ENCODE measurements around the gene CLCN6. TPM values are rescaled to one million over a fixed set of nuclear protein-coding genes. Genes with fewer than 3 reads are reported as not detected.

Gene CLCN6
- total RNA-seq, 4 donors from 2014 or later, result 12.8 to 23.8 (median 18.3) TPM

- Histone ChIP-seq H3K9me3 (no peaks in the 10 kb centered on the region), H3K4me3 (no peak overlapping the region), H3K36me3 (no peaks in the 10 kb centered on the region), H3K4me1 (no peaks in the 10 kb centered on the region), H3K27me3 (peaks cover 46% of the 10 kb centered on the region), H3K27ac (no peak overlapping the region)
- no peak for ATAC-seq
- no peak for TF ChIP-seq EP300 (IDR thresholded peaks at IDR 0.05)
- TF ChIP-seq, protein P1, sequence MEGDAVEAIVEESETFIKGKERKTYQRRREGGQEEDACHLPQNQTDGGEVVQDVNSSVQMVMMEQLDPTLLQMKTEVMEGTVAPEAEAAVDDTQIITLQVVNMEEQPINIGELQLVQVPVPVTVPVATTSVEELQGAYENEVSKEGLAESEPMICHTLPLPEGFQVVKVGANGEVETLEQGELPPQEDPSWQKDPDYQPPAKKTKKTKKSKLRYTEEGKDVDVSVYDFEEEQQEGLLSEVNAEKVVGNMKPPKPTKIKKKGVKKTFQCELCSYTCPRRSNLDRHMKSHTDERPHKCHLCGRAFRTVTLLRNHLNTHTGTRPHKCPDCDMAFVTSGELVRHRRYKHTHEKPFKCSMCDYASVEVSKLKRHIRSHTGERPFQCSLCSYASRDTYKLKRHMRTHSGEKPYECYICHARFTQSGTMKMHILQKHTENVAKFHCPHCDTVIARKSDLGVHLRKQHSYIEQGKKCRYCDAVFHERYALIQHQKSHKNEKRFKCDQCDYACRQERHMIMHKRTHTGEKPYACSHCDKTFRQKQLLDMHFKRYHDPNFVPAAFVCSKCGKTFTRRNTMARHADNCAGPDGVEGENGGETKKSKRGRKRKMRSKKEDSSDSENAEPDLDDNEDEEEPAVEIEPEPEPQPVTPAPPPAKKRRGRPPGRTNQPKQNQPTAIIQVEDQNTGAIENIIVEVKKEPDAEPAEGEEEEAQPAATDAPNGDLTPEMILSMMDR (IDR thresholded peaks at IDR 0.05), result no peak
- TF ChIP-seq POLR2A (IDR thresholded peaks at IDR 0.05), result no peak
- TF ChIP-seq POLR2AphosphoS5 (IDR thresholded peaks at IDR 0.05), result no peak
- no CpG with 5 or more reads among the region's 3 CpGs for whole genome bisulfite sequencing, 2 donors (ENCODE audit: low coverage in 1 of 2)
These were observed 82.9 kb downstream of the CLCN6 start for GRCh38 chr1:11888877-11889208.

DNA sequence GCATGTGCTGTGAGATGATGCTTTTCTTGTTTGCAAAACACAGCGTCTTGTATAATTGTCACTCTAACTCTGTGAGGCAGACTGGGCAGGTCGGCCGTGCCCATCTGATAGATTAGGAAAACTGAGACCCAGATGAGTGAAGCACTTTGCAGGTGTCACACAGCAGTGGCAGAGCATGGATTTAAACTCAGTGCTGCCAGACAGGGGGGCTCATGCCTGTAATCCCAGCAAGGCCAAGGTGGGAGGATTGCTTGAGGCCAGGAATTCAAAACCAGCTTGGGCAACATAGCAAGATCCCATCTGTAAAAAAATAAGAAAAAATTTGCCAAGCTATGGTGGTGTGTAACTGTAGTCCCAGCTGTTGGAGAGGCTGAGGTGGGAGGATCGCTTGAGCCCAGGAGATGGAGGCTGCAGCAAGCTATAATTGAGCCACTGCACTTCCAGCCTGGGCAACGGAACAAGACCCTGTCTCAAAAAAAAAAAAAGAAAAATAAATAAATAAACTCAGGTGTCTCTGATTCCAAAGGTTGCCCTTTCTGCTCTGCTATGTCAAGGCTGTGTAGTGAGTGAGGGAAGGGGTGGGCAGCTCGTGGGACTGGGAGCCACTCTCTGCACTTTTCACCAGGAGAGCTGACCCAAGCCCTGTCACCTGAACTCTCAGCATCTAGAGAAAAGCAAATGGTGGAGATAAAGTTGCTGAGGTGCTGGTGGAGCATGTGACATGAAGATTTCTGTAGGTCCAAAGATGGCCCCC is 85.6 kb downstream of the CLCN6 start:
- ATAC-seq, result no peak
- H3K36me3 ChIP-seq, result no peaks in the 10 kb centered on the region
- H3K27ac ChIP-seq, result no peak overlapping the region
- WGBS, 2 donors (ENCODE audit: low coverage in 1 of 2), result 57 to 84% methylated on average over 6 of the region's 6 CpGs
- no peak for TF ChIP-seq POLR2A (IDR thresholded peaks at IDR 0.05)
- TF ChIP-seq POLR2AphosphoS5 (IDR thresholded peaks at IDR 0.05), result no peak
- TF ChIP-seq, protein P1 (IDR thresholded peaks at IDR 0.05), result no peak
- TF ChIP-seq EP300 (IDR thresholded peaks at IDR 0.05), result no peak
- no peak overlapping the region for H3K4me3 ChIP-seq
- no peaks in the 10 kb centered on the region for H3K9me3 ChIP-seq
- peaks cover 65% of the 10 kb centered on the region for H3K27me3 ChIP-seq
- H3K4me1 ChIP-seq, result no peaks in the 10 kb centered on the region

Small RNA genes within 50 kb of the gene (small RNA-seq; reads per million reads assigned to genes)
- gene RF02156, result 0 reads per million in 4 donors
- 0 reads per million in 4 donors for gene RF02157
- gene RF02158, result 0 reads per million in 4 donors

Other genes with a start within 250 kb of the CLCN6 start
- gene FBXO2, start 151.8 kb upstream of the CLCN6 start, total RNA-seq, result 10 to 100 TPM in 1 of 4 donors, 1 to 10 TPM in 3; 4.7 to 12.5 (median 6.8) TPM
- gene FBXO44, start 151.3 kb upstream of the CLCN6 start, total RNA-seq, result 10 to 100 TPM; 10.5 to 22.9 (median 17.2) TPM
- gene FBXO6, start 142.0 kb upstream of the CLCN6 start, total RNA-seq, result 10 to 100 TPM; 17.0 to 20.7 (median 18.8) TPM
- 10 to 100 TPM; 19.4 to 43.7 (median 24.3) TPM for gene MAD2L2, start 125.0 kb upstream of the CLCN6 start, total RNA-seq
- under 1 TPM in 3 of 4 donors, not detected in 1; 0.08 to 0.16 (median 0.12) TPM for gene DRAXIN, start 114.5 kb upstream of the CLCN6 start, total RNA-seq
- 10 to 100 TPM; 32.2 to 56.4 (median 40.5) TPM for gene AGTRAP, start 70.1 kb upstream of the CLCN6 start, total RNA-seq
- 1 to 10 TPM in 2 of 4 donors, under 1 TPM in 2; 0.35 to 1.4 (median 0.75) TPM for gene C1orf167, start 44.0 kb upstream of the CLCN6 start, total RNA-seq
- 10 to 100 TPM; 18.6 to 46.7 (median 27.9) TPM for gene MTHFR, start 227 bp upstream of the CLCN6 start, total RNA-seq
- gene NPPA, start 41.6 kb downstream of the CLCN6 start, total RNA-seq, result under 1 TPM in 1 of 4 donors, not detected in 3; 0.93 TPM
- not detected for gene NPPB, start 52.8 kb downstream of the CLCN6 start, total RNA-seq
- gene KIAA2013, start 120.2 kb downstream of the CLCN6 start, total RNA-seq, result 100 to 1,000 TPM in 1 of 4 donors, 10 to 100 TPM in 3; 70.8 to 128 (median 83.8) TPM
- gene PLOD1, start 128.5 kb downstream of the CLCN6 start, total RNA-seq, result 100 to 1,000 TPM in 1 of 4 donors, 10 to 100 TPM in 3; 66.5 to 125 (median 70.1) TPM
- gene MFN2, start 174.3 kb downstream of the CLCN6 start, total RNA-seq, result 100 to 1,000 TPM; 117 to 236 (median 186) TPM
- gene MIIP, start 213.3 kb downstream of the CLCN6 start, total RNA-seq, result 10 to 100 TPM; 24.1 to 41.9 (median 31.8) TPM